HepG2 (cell line): ENCODE measurements around the gene CLEC10A. TPM values are rescaled to one million over a fixed set of nuclear protein-coding genes. Genes with fewer than 3 reads are reported as not detected.
A peak's percentile ranks its signal among the peaks of the same experiment; 100 is the strongest.

ENCODE experiments used
- ATAC-seq: fragments of 200-7000 bp; cut with Tn5 transposase; 3 replicates; pipeline ENCODE4 v1.9.1; 2020; ENCODE audit warnings: mild to moderate bottlenecking, moderate library complexity
- BruUV-seq: library from RNA; stranded (reverse); fragments of 400-500 nt; replicated peaks from 2 replicates; lab custom pipeline; 2021; lab: Mats Ljungman, UMichigan
- CTCF ChIA-PET: fragments of 300-600 bp; formaldehyde crosslinking; extraction: SDS; loops from one replicate; lab custom pipeline; 2021; ENCODE audit warnings: low total read pairs, inconsistent platforms, low intra/inter-chr PET ratio; lab: Yijun Ruan, JAX
- POLR2A ChIA-PET: fragments of 350-600 bp; sonication (Branson Sonifier 250); formaldehyde crosslinking; loops from one replicate; lab custom pipeline; 2020; ENCODE audit warnings: antibody characterized with exemption, inconsistent platforms; lab: Yijun Ruan, JAX
- DNase-seq: peaks from one replicate; pipeline ENCODE4 v3.0.0-alpha.2; 2015; ENCODE audit warnings: low spot score
- FAIRE-seq: peaks from 3 replicates; lab custom pipeline; 2011; peaks lifted over from hg19 to GRCh38; lab: Jason Lieb, UNC
- H2AFZ ChIP-seq: one replicate; pipeline ENCODE4 v1.6.1; 2011; ENCODE audit warnings: low read length, inconsistent platforms
- H3K27ac ChIP-seq: fragments of 300-600 bp; 3 replicates; pipeline ENCODE4 v1.8.0; 2011; ENCODE audit warnings: mixed run types, mild to moderate bottlenecking, mixed read lengths, low read length, inconsistent platforms; ENCODE audit not compliant: insufficient read depth; ENCODE audit errors: extremely low read length
- H3K27me3 ChIP-seq, 2 experiments: fragments of 200-600 bp in 1 of 2; 2 replicates in 1 of 2; 3 replicates in 1 of 2; pipeline versions ENCODE4 v1.6.0 to v1.8.0; 2011; ENCODE audit warnings: low read length in 2 of 2, mild to moderate bottlenecking in 2 of 2, moderate library complexity in 2 of 2, inconsistent platforms in 1 of 2; ENCODE audit not compliant: insufficient read depth in 2 of 2, control insufficient read depth in 1 of 2
- H3K36me3 ChIP-seq, 2 experiments: fragments of 200-600 bp in 1 of 2; replicated peaks in 1 of 2; 2 replicates in 1 of 2; 3 replicates in 1 of 2; pipeline versions ENCODE4 v1.5.1 to v1.8.0; 2011; ENCODE audit warnings: low read length in 2 of 2, inconsistent platforms in 1 of 2; ENCODE audit not compliant: insufficient read depth in 2 of 2, control insufficient read depth in 1 of 2
- H3K4me1 ChIP-seq: 2 replicates; pipeline ENCODE4 v1.5.1; 2012; ENCODE audit warnings: low read length, inconsistent platforms; ENCODE audit not compliant: insufficient read depth
- H3K4me2 ChIP-seq: 2 replicates; pipeline ENCODE4 v1.6.0; 2011; ENCODE audit warnings: low read depth, low read length, inconsistent platforms
- H3K4me3 ChIP-seq, 3 experiments: fragments of 200-600 bp in 1 of 3; sonication (generic), shearing (Covaris generic) in 1 of 3; replicated peaks in 1 of 3; 2 replicates each; pipeline ENCODE4 v1.5.1; 2011 to 2016; ENCODE audit warnings: low read length in 3 of 3, inconsistent platforms in 2 of 3, low read depth in 2 of 3, mild to moderate bottlenecking in 2 of 3, control low read depth in 1 of 3, mixed read lengths in 1 of 3; ENCODE audit not compliant: insufficient read depth in 1 of 3
- H3K79me2 ChIP-seq: one replicate; pipeline ENCODE4 v1.6.1; 2011; ENCODE audit warnings: low read length, inconsistent platforms; ENCODE audit not compliant: insufficient read depth
- H3K9ac ChIP-seq: 2 replicates; pipeline ENCODE4 v1.6.0; 2011; ENCODE audit warnings: mild to moderate bottlenecking, low read depth, low read length, inconsistent platforms; ENCODE audit not compliant: insufficient read depth
- H3K9me3 ChIP-seq: 2 replicates; pipeline ENCODE4 v1.5.1; 2012; ENCODE audit warnings: mild to moderate bottlenecking, low read length
- H4K20me1 ChIP-seq: 2 replicates; pipeline ENCODE4 v1.6.0; 2011; ENCODE audit warnings: inconsistent platforms, mild to moderate bottlenecking, low read length, moderate library complexity; ENCODE audit not compliant: insufficient read depth
- LRRFIP1 ChIP-seq: sonication (generic); formaldehyde crosslinking; conservative IDR thresholded peaks from 2 replicates; pipeline ENCODE4 v1.4.0; 2020; ENCODE audit warnings: missing genetic modification reagents
- MIER2 ChIP-seq: IDR thresholded peaks from 2 replicates; pipeline ENCODE4 v1.6.1; 2016; ENCODE audit warnings: missing biosample characterization, missing genetic modification reagents
- SP2 ChIP-seq: sonication (generic); formaldehyde crosslinking; IDR thresholded peaks from 2 replicates; pipeline ENCODE4 v1.5.1; 2020; ENCODE audit warnings: mild to moderate bottlenecking, missing genetic modification reagents
- ZNF850 ChIP-seq: sonication (generic); formaldehyde crosslinking; conservative IDR thresholded peaks from 2 replicates; pipeline ENCODE4 v1.9.0; 2021; ENCODE audit warnings: mild to moderate bottlenecking, missing genetic modification reagents
- WGBS: methylation state at CpG from one replicate; pipeline ENCODE4 v1.1.6; 2017; ENCODE audit warnings: low lambda C conversion rate; 5-methylcytosine and 5-hydroxymethylcytosine counted together
- in situ Hi-C: cut with HindIII; loops from 2 replicates; pipeline ENCODE4 v1.10.0; 2017; ENCODE audit warnings: low pct_unique_long_range_greater_than_20kb; ENCODE audit not compliant: extremely low pct_ligation_motif_present
- intact Hi-C: fragments of 100-400 bp; cut with micrococcal nuclease; formaldehyde crosslinking; loops from one replicate; pipeline ENCODE4 v1.10.0; 2022; ENCODE audit not compliant: unreplicated experiment
- polyA plus RNA-seq, 8 experiments: library from polyadenylated mRNA; depleted of rRNA in 3 of 8; stranded (reverse) in 7 of 8; unstranded in 1 of 8; fragments of >200 nt; fragmentation: Illumina TruSeq in 4 of 8; extraction: Trizol in 4 of 8; gene quantifications; 2 replicates each; pipeline versions ENCODE4 v1.2.1 to v1.2.3, GENCODE V29; 2011 to 2016; ENCODE audit warnings: low read depth in 4 of 8, missing spikeins in 1 of 8, mixed read lengths in 1 of 8; ENCODE audit not compliant: insufficient read depth in 1 of 8
- total RNA-seq, 5 experiments: library from RNA; depleted of rRNA; stranded (reverse); fragments of >200 nt; fragmentation: Illumina TruSeq; extraction: Trizol; gene quantifications; 2 replicates each; pipeline ENCODE4 v1.2.3, GENCODE V29; 2016; ENCODE audit warnings: low read depth in 1 of 5
- TF ChIP-seq, protein P1 (sequence below): sonication (generic); formaldehyde crosslinking; IDR thresholded peaks from 2 replicates; pipeline ENCODE4 v1.4.0; 2020; ENCODE audit warnings: missing genetic modification reagents
- TF ChIP-seq, protein P2 (sequence below), 2 experiments: IDR thresholded peaks; 2 replicates each; pipeline ENCODE4 v1.6.1; 2011 to 2012; ENCODE audit warnings: low read length in 2 of 2, borderline replicate concordance in 1 of 2, low read depth in 1 of 2, mild to moderate bottlenecking in 1 of 2, moderate library complexity in 1 of 2

CLEC10A gene
- total and polyA plus RNA-seq, 2 of the 13 experiments (the other 11 are each of a cell fraction or from before 2014, with no cell fraction given), result 0.33 TPM; not detected in 1

DNA sequence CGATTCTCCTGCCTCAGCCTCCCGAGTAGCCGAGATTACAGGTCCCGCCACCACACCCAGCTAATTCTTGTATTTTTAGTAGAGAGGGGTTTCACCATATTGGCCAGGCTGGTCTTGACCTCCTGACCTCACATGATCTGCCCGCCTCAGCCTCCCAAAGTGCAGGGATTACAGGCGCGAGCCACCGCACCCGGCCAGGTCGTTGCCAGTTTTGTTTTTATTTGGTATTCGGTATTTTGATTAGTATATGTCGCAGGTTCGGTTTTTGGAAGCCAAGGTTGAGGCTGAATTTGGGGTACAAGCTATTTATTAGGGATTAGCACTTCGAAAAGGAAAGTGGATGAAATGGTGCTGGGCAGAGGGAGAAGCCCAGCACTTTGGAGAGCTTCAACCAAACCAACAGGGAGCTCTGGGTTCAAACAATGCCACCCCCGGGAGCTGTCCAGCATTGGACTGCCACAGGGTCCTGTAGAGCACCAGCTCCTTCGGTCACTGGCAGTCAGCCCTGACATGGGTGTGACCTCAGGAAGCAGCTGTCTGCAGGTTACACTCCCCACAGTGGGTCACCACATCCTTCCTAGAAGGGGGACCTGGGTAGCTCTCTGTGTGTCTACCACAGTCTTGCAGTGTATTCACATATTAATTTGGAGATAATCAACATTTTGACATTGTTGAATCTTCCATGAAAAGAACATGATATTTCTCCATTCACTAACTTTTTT is 1.5 kb upstream of the CLEC10A start:
- Histone ChIP-seq H3K79me2 (no peaks in the 10 kb centered on the region), H4K20me1 (no peaks in the 10 kb centered on the region), H3K27me3 (peaks cover 0 to 2% of the 10 kb centered on the region in 2 experiments; a peak in 3 of 5 replicates), H3K4me2 (no peak overlapping the region), H2AFZ (no peak overlapping the region), H3K4me1 (peaks cover 14% of the 10 kb centered on the region), H3K9me3 (no peaks in the 10 kb centered on the region), H3K36me3 (no peaks in the 10 kb centered on the region), H3K27ac (no peak overlapping the region), H3K9ac (no peak overlapping the region), H3K4me3 (no peak overlapping the region)
- POLR2A ChIA-PET, result interaction anchor here (0.8 to 1.1 kb wide), 2 partner anchors 33 to 52 kb away, joined by 4 read pairs; partner anchors contain the start of gene ASGR2
- DNase-seq, result no peak
- intact Hi-C loops, result no loop called here
- in situ Hi-C loops, result no loop called here
- ATAC-seq, result peak; percentile 27; the same call in 1 of the 3 replicates
- peak; percentile 89 for TF ChIP-seq MIER2 (CRISPR knock-in tag)
- TF ChIP-seq, protein P1, sequence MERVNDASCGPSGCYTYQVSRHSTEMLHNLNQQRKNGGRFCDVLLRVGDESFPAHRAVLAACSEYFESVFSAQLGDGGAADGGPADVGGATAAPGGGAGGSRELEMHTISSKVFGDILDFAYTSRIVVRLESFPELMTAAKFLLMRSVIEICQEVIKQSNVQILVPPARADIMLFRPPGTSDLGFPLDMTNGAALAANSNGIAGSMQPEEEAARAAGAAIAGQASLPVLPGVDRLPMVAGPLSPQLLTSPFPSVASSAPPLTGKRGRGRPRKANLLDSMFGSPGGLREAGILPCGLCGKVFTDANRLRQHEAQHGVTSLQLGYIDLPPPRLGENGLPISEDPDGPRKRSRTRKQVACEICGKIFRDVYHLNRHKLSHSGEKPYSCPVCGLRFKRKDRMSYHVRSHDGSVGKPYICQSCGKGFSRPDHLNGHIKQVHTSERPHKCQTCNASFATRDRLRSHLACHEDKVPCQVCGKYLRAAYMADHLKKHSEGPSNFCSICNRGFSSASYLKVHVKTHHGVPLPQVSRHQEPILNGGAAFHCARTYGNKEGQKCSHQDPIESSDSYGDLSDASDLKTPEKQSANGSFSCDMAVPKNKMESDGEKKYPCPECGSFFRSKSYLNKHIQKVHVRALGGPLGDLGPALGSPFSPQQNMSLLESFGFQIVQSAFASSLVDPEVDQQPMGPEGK (CRISPR knock-in tag), result no peak
- TF ChIP-seq, protein P2, sequence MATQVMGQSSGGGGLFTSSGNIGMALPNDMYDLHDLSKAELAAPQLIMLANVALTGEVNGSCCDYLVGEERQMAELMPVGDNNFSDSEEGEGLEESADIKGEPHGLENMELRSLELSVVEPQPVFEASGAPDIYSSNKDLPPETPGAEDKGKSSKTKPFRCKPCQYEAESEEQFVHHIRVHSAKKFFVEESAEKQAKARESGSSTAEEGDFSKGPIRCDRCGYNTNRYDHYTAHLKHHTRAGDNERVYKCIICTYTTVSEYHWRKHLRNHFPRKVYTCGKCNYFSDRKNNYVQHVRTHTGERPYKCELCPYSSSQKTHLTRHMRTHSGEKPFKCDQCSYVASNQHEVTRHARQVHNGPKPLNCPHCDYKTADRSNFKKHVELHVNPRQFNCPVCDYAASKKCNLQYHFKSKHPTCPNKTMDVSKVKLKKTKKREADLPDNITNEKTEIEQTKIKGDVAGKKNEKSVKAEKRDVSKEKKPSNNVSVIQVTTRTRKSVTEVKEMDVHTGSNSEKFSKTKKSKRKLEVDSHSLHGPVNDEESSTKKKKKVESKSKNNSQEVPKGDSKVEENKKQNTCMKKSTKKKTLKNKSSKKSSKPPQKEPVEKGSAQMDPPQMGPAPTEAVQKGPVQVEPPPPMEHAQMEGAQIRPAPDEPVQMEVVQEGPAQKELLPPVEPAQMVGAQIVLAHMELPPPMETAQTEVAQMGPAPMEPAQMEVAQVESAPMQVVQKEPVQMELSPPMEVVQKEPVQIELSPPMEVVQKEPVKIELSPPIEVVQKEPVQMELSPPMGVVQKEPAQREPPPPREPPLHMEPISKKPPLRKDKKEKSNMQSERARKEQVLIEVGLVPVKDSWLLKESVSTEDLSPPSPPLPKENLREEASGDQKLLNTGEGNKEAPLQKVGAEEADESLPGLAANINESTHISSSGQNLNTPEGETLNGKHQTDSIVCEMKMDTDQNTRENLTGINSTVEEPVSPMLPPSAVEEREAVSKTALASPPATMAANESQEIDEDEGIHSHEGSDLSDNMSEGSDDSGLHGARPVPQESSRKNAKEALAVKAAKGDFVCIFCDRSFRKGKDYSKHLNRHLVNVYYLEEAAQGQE (IDR thresholded peaks at IDR 0.05; ENCODE audit: borderline replicate concordance in 1 of 2, low read depth in 1 of 2, low read length in 2 of 2), result peak; percentile 49 to 90
- TF ChIP-seq ZNF850 (CRISPR knock-in tag), result no peak
- no peak for TF ChIP-seq LRRFIP1 (CRISPR knock-in tag)
- no peak for TF ChIP-seq SP2
- BruUV-seq, result no TSS peak
- CTCF ChIA-PET, result no interaction called here
- no peak for FAIRE-seq
- WGBS, result 81% methylated on average over 14 of the region's 16 CpGs
